HCT116 (cell line): ENCODE measurements around the gene LIN28A. TPM values are rescaled to one million over a fixed set of nuclear protein-coding genes. Genes with fewer than 3 reads are reported as not detected.

Source experiments
- ATAC-seq: fragments of 200-7000 bp; cut with Tn5 transposase; 2 replicates; pipeline ENCODE4 v1.9.1; 2020; ENCODE audit warnings: mild to moderate bottlenecking, moderate library complexity
- BruUV-seq: library from RNA; stranded (reverse); fragments of 400-500 nt; replicated peaks from 2 replicates; lab custom pipeline; 2021; lab: Mats Ljungman, UMichigan
- CTCF ChIA-PET: fragments of 300-600 bp; sonication (Branson Sonifier 250); formaldehyde crosslinking; loops from one replicate; lab custom pipeline; 2021; ENCODE audit warnings: antibody characterized with exemption; lab: Charles Lee
- POLR2A ChIA-PET: fragments of 300-600, 350-600 bp; sonication (Branson Sonifier 250); formaldehyde crosslinking; loops from one replicate; lab custom pipeline; 2021; ENCODE audit warnings: antibody characterized with exemption; lab: Charles Lee
- RAD21 ChIA-PET, 2 experiments: fragments of 300-600 bp; sonication (Branson Sonifier 250); formaldehyde crosslinking; loops; one replicate each; lab custom pipeline; 2023; ENCODE audit warnings: low total read pairs in 2 of 2; ENCODE audit not compliant: uncharacterized antibody in 2 of 2, unreplicated experiment in 2 of 2, low non-redundant PET in 1 of 2; lab: Charles Lee
- DNase-seq: peaks from one replicate; pipeline ENCODE4 v3.0.0-alpha.2; 2010; ENCODE audit warnings: low read depth, low spot score
- H2AFZ ChIP-seq: fragments of 200-600 bp; shearing (Covaris generic), sonication (generic); 2 replicates; pipeline ENCODE4 v1.6.1; 2017; ENCODE audit warnings: low read depth, mixed run types, mixed read lengths, antibody characterized with exemption, low read length; ENCODE audit not compliant: poor library complexity, severe bottlenecking
- H3K27ac ChIP-seq: 2 replicates; pipeline ENCODE4 v1.5.1; 2012; ENCODE audit warnings: low read depth, low read length
- H3K27me3 ChIP-seq: fragments of 200-600 bp; sonication (generic); 2 replicates; pipeline ENCODE4 v1.6.1; 2016; ENCODE audit warnings: mixed run types, low read length, mixed read lengths; ENCODE audit not compliant: insufficient read depth
- H3K36me3 ChIP-seq, 2 experiments: fragments of 200-500 bp in 1 of 2; fragments of 200-600 bp in 1 of 2; sonication (Bioruptor generic) in 1 of 2; sonication (generic) in 1 of 2; 2 replicates each; pipeline versions ENCODE4 v1.5.1 to v1.6.1; 2014 to 2016; ENCODE audit warnings: low read length in 2 of 2, inconsistent platforms in 1 of 2, mixed read lengths in 1 of 2, mixed run types in 1 of 2; ENCODE audit not compliant: insufficient read depth in 2 of 2, control insufficient read depth in 1 of 2
- H3K4me1 ChIP-seq, 2 experiments: fragments of 200-600 bp in 1 of 2; sonication (generic) in 1 of 2; 2 replicates each; pipeline versions ENCODE4 v1.5.1 to v1.6.1; 2012 to 2017; ENCODE audit warnings: low read length in 2 of 2, inconsistent platforms in 1 of 2, mild to moderate bottlenecking in 1 of 2, mixed read lengths in 1 of 2, mixed run types in 1 of 2, moderate library complexity in 1 of 2; ENCODE audit not compliant: insufficient read depth in 2 of 2, control insufficient read depth in 1 of 2
- H3K4me2 ChIP-seq: fragments of 200-600 bp; sonication (generic); 2 replicates; pipeline ENCODE4 v1.6.1; 2017; ENCODE audit warnings: mixed run types, low read length, mixed read lengths
- H3K4me3 ChIP-seq, 2 experiments: fragments of 200-600 bp in 1 of 2; sonication (generic) in 1 of 2; replicated peaks in 1 of 2; 2 replicates each; pipeline ENCODE4 v1.5.1; 2011 to 2016; ENCODE audit warnings: low read length in 2 of 2, control low read depth in 1 of 2, low read depth in 1 of 2, mild to moderate bottlenecking in 1 of 2, mixed read lengths in 1 of 2, mixed run types in 1 of 2
- H3K79me2 ChIP-seq: fragments of 200-600 bp; sonication (generic); 2 replicates; pipeline ENCODE4 v1.6.1; 2017; ENCODE audit warnings: mild to moderate bottlenecking, mixed run types, low read length, moderate library complexity, mixed read lengths; ENCODE audit not compliant: insufficient read depth
- H3K9ac ChIP-seq: fragments of 200-600 bp; sonication (generic); 2 replicates; pipeline ENCODE4 v1.6.1; 2016; ENCODE audit warnings: low read length, mixed read lengths
- H3K9me2 ChIP-seq: fragments of 200-600 bp; sonication (generic), shearing (Covaris generic); 2 replicates; pipeline ENCODE4 v1.6.1; 2017; ENCODE audit warnings: mixed run types, mild to moderate bottlenecking, moderate library complexity; ENCODE audit not compliant: insufficient read depth
- H3K9me3 ChIP-seq, 2 experiments: fragments of 200-500 bp in 1 of 2; fragments of 200-600 bp in 1 of 2; sonication (Bioruptor generic) in 1 of 2; sonication (generic) in 1 of 2; 2 replicates each; pipeline ENCODE4 v1.6.1; 2014 to 2017; ENCODE audit warnings: low read length in 2 of 2, mixed read lengths in 2 of 2, inconsistent platforms in 1 of 2, low read depth in 1 of 2, mild to moderate bottlenecking in 1 of 2, mixed run types in 1 of 2, moderate library complexity in 1 of 2; ENCODE audit not compliant: control insufficient read depth in 1 of 2, insufficient read depth in 1 of 2
- H4K20me1 ChIP-seq: fragments of 200-600 bp; sonication (generic), shearing (Covaris generic); 2 replicates; pipeline ENCODE4 v1.6.1; 2017; ENCODE audit warnings: mixed run types, mild to moderate bottlenecking, moderate library complexity; ENCODE audit not compliant: insufficient read depth
- ATF3 ChIP-seq: IDR thresholded peaks from 2 replicates; pipeline ENCODE4 v1.6.1; 2012
- CBX3 ChIP-seq: IDR thresholded peaks from 2 replicates; pipeline ENCODE4 v1.6.1; 2012; ENCODE audit warnings: low read depth
- EGR1 ChIP-seq: IDR thresholded peaks from 2 replicates; pipeline ENCODE4 v1.6.1; 2012; ENCODE audit warnings: low read depth
- ELF1 ChIP-seq: IDR thresholded peaks from 2 replicates; pipeline ENCODE4 v1.6.1; 2012; ENCODE audit warnings: low read depth, borderline replicate concordance
- EZH2phosphoT487 ChIP-seq: fragments of 200-600 bp; IDR thresholded peaks from 2 replicates; pipeline ENCODE4 v1.6.1; 2018; ENCODE audit warnings: antibody characterized with exemption, borderline replicate concordance
- FOSL1 ChIP-seq: IDR thresholded peaks from 2 replicates; pipeline ENCODE4 v1.6.1; 2012; ENCODE audit warnings: low read depth
- JUND ChIP-seq: IDR thresholded peaks from 2 replicates; pipeline ENCODE4 v1.6.1; 2012
- POLR2A ChIP-seq: IDR thresholded peaks from 2 replicates; pipeline ENCODE4 v1.7.0; 2011; ENCODE audit warnings: borderline replicate concordance; ENCODE audit not compliant: insufficient read depth, insufficient read length; ENCODE audit errors: extremely low read depth
- RAD21 ChIP-seq: IDR thresholded peaks from 2 replicates; pipeline ENCODE4 v1.6.1; 2012; ENCODE audit warnings: low read depth, mild to moderate bottlenecking
- SIN3A ChIP-seq: IDR thresholded peaks from 2 replicates; pipeline ENCODE4 v1.6.1; 2012; ENCODE audit warnings: low read depth
- SRF ChIP-seq: IDR thresholded peaks from 2 replicates; pipeline ENCODE4 v1.6.1; 2012; ENCODE audit warnings: low read depth
- TCF7L2 ChIP-seq: IDR thresholded peaks from 2 replicates; pipeline ENCODE4 v1.7.0; 2011; ENCODE audit warnings: borderline replicate concordance, inconsistent platforms; ENCODE audit not compliant: insufficient read depth, insufficient read length; ENCODE audit errors: extremely low read depth
- YY1 ChIP-seq: IDR thresholded peaks from 2 replicates; pipeline ENCODE4 v1.6.1; 2011; ENCODE audit warnings: low read length, low read depth, moderate library complexity, mild to moderate bottlenecking; ENCODE audit not compliant: insufficient replicate concordance; ENCODE audit errors: extremely low read depth
- ZBTB33 ChIP-seq: IDR thresholded peaks from 2 replicates; pipeline ENCODE4 v1.6.1; 2011; ENCODE audit warnings: mild to moderate bottlenecking, low read length, moderate library complexity; ENCODE audit not compliant: insufficient replicate concordance; ENCODE audit errors: extremely low read depth
- ZFX ChIP-seq: fragments of 450-650 bp; IDR thresholded peaks from 2 replicates; pipeline ENCODE4 v1.6.1; 2017
- intact Hi-C: fragments of 100-400 bp; cut with micrococcal nuclease; formaldehyde crosslinking; loops from 2 replicates; pipeline ENCODE4 v1.10.0; 2022
- total RNA-seq: library from RNA; stranded (reverse); gene quantifications from one replicate; pipeline ENCODE4 v1.2.1, GENCODE V29; 2021; ENCODE audit not compliant: unreplicated experiment

The LIN28A gene
- total RNA-seq, 1 experiment from 2014 or later = 1.4 TPM

GRCh38 chr1:26368006-26368405 lies 42.6 kb upstream of the LIN28A start:
- ATAC-seq = no peak
- Histone ChIP-seq H3K9ac (no peak overlapping the region), H3K4me1 (peaks cover 3 to 13% of the 10 kb centered on the region in 2 experiments; a peak in 3 of 4 replicates), H2AFZ (no peak overlapping the region), H3K27me3 (no peaks in the 10 kb centered on the region), H3K36me3 (no peaks in the 10 kb centered on the region), H3K9me2 (no peaks in the 10 kb centered on the region), H3K4me2 (no peak overlapping the region), H3K9me3 (peaks cover 0 to 7% of the 10 kb centered on the region in 2 experiments; a peak in 1 of 4 replicates), H4K20me1 (no peaks in the 10 kb centered on the region), H3K4me3 (no peak overlapping the region), H3K79me2 (no peaks in the 10 kb centered on the region), H3K27ac (no peak overlapping the region)
- ChIA-PET CTCF (no interaction called here), RAD21 (no interaction called here), POLR2A (interaction anchor here (0.5 kb wide), 1 partner anchor 11 kb away, joined by 4 read pairs; no protein-coding TSS in a partner anchor)
- no peak for TF ChIP-seq ATF3
- DNase-seq = no peak
- intact Hi-C loops = no loop called here
- BruUV-seq = no TSS peak

GRCh38 chr1:26368486-26368885 lies 42.1 kb upstream of the LIN28A start:
- peaks cover 0 to 7% of the 10 kb centered on the region in 2 experiments; a peak in 1 of 4 replicates for H3K9me3 ChIP-seq
- no peak for DNase-seq
- H3K9ac ChIP-seq = no peak overlapping the region
- no peak overlapping the region for H3K4me2 ChIP-seq
- H3K4me1 ChIP-seq = peaks cover 3 to 11% of the 10 kb centered on the region in 2 experiments; a peak in 3 of 4 replicates
- intact Hi-C loops = no loop called here
- H3K27ac ChIP-seq = no peak overlapping the region
- H4K20me1 ChIP-seq = no peaks in the 10 kb centered on the region
- TF ChIP-seq ATF3 = no peak
- no peak for TF ChIP-seq TCF7L2
- TF ChIP-seq SIN3A = no peak
- no peak for TF ChIP-seq POLR2A
- no peak for TF ChIP-seq JUND
- TF ChIP-seq YY1 = no peak
- TF ChIP-seq CBX3 = no peak
- no peak for TF ChIP-seq FOSL1
- no peak for TF ChIP-seq RAD21
- no peak for TF ChIP-seq ZFX
- no peak for TF ChIP-seq EZH2phosphoT487
- TF ChIP-seq SRF = no peak
- no peak for TF ChIP-seq EGR1
- TF ChIP-seq ZBTB33 = no peak
- no peak for TF ChIP-seq ELF1
- TF ChIP-seq, all 23 proteins: peak for 0
- ChIA-PET POLR2A (no interaction called here), RAD21 (no interaction called here), CTCF (no interaction called here)
- no peak for ATAC-seq
- no TSS peak for BruUV-seq
- H2AFZ ChIP-seq = no peak overlapping the region
- no peaks in the 10 kb centered on the region for H3K9me2 ChIP-seq
- no peaks in the 10 kb centered on the region for H3K27me3 ChIP-seq
- H3K79me2 ChIP-seq = no peaks in the 10 kb centered on the region
- H3K36me3 ChIP-seq = no peaks in the 10 kb centered on the region
- H3K4me3 ChIP-seq = no peak overlapping the region
